GM18907 (cell line): ENCODE data around the gene FAM43B.

Source experiments
- ATAC-seq: cut with Tn5 transposase; IDR thresholded peaks from one replicate; pipeline ENCODE4 v1.9.1; 2021; ENCODE audit warnings: mild to moderate bottlenecking, moderate library complexity; ENCODE audit not compliant: unreplicated experiment

Gene FAM43B

DNA sequence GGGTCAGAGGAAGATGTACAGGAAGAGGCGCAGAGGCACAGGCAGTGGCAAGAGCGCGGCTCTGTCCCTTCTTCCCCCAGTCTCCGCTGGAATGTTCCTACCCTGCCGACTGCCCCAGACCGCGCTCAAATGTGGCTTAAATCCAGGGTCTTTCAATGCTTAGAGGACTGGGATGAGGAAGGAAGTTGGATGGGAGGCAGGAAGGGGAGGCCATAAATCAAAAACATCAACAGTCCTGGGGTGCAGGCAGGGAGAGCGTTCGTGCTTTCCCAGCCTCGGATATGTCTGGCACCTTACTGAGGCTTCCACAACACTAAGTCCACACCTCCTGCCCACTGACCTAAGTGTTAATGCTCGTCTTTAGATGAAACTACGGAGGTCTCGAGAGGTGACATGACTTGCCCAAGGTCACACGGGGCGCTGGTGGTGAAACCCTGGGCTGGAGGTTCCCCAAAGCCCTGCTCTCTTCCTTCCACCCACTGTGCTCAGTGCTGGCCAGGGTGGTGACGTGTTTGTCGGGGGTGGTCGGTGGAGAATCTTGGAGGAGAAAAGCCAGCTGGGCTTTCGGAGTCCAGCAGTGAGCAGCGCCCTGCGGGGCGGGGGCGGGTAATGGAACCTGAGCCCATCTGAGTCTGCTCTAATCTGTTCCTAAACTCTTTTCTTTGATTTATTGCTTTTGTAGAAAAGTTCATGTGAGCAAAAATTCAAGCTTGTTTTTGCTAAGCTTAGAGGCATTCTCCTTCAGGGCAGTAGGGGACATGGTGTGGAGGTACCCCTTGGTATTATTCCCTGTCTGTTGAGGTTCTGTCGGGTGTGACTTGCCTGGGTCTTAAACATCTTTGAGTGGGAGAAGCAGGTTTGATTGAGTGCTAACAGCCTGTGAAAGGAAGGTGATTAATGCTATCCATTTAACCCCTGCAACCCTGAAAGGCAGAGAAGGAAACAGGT, 37.2 kb downstream of the FAM43B start:
- no peak for ATAC-seq

DNA sequence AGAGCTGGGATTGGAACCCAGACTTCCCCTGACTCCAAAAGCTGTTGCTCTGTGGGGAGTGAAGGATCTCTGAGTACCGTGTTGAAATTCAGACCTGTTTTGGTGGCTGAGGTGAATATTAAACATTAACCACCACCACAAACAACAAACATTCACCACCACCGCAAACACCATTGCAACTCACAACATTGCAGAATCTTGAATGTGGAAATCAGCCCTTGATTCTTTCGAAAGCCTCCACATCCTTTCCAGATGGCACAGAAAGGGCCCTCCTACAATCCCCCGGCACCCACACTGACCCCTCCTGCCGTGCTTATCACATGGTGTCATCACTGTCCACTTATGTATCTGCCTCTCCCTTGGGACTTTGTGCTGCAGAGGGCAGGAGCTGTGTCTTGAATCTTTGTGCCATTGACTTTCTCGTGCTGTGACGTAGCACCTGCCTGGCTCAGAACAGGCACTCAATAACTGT, 38.0 kb downstream of the FAM43B start:
- no peak for ATAC-seq

DNA sequence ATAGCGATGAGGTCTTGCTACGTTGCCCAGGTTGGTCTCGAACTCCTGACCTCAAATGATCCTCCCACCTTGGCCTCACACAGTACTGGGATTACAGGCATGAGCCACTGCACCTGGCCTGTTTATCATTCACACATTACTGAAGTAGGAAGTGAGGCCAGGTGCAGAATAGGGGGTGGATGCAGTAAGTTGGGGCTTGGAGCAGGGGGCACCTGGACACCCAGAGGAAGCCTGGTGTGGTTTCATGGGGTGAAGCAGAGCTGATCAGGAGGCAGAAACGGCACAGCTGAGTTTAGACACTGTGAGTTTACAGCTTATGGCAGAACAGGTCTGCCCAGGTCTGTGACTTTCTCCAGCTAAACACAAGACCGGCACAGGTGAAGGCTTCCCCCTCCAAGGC, 41.4 kb downstream of the FAM43B start:
- no peak for ATAC-seq

DNA sequence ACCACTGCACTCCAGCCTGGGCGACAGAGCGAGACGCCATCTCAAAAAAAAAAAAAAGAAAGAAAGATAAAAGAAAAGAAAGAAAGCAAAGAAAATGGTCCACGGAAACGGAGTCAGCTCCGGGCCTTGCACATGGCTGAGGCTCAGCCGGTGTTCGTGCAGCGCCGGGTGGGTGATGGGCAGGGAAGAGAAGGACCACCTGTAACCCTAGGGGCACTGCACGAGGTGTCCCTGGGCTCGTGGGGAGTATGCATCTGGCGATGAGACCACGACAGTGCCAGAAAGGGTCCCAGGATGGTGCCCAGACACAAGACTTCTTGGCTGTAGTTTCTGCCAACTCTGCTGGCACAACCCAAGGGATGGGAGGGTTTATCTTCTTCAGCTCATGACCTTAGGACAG, 42.4 kb downstream of the FAM43B start:
- ATAC-seq = no peak

DNA sequence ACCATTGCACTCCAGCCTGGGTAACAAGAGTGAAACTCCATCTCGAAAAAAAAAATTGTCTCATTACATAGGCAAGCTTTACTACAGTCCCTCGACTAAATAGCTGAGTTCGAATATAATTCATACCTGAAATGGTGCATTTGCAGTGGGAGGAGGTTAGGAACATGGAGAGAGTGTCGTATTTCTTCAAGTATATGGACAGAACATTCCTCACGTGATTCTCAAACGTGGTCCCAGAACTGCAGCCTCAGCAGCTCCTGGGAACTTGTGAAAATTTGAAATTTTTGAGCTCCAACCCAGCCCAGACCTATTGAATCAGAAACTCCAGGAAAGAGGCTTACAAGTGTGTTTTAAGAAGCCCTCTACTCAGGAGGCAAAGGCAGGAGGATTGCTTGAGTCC, 43.7 kb downstream of the FAM43B start:
- no peak for ATAC-seq

DNA sequence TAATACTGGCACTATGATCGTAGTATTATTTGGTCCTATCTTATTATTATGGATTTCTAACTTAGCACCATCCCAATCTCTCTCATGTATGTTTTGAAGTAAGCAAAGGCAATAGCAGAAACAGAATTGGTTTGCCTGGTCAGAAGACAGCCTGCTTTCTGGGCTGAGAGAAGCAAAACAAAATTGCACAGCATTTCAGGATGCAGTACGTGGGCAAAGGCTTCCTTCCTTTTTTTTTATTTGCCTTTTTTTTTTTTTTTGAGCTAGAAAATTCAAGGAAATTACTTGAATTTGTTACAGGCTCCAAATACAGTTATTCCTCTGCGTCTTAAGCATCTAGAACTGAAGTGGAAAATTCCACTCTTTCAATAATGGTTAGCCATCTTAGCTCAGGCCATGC, 45.3 kb downstream of the FAM43B start:
- no peak for ATAC-seq

DNA sequence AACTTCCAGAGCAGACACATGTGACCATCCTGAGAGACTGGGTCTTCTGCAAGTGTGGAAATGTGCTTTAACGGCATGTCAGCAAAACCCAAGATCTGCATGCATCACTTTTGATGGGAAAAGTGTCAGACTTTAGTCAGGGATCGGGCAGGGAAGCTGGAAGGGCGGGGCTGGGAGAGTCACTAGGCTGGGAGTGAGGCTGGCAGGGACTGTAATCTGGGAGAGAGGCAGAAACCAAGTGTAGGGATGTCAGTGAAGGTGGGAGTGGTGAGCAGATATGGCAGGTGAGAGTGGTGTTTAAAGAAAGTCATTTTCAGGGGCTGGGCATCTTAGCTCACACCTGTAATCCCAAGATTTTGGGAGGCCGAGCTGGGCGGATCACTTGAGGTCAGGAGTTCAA, 47.8 kb downstream of the FAM43B start:
- no peak for ATAC-seq

DNA sequence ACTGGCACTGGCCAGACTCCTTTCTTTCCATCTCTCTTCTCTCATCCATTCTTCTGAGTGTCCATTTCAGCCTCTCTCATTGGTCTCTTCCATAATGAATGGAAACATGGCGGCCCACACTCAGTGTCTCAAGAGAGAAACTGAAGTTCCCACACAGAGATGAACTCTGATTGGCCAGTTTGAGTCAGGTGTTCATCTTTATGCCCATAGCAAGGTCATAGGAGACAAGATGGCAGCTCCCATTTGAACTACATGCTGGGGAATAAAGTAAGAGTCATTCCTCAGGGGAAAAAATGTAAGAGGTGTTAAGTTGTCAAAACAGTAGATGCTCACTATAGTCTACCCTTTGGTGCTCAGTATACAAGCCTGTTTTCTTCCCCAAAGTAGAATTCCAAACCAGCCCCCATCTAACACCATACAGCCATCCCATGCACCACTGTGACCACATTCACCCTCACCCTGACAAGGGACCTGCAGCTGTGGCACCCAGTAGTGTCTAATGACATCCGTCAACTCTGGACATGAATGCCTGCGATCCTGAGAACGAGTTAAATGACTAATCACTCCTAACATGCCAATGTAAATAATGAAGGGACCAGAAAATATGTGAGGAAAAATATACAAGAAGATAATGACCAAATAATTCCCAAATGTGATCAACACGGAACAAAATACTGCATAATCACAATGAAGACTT, 48.9 kb downstream of the FAM43B start:
- ATAC-seq = no peak

DNA sequence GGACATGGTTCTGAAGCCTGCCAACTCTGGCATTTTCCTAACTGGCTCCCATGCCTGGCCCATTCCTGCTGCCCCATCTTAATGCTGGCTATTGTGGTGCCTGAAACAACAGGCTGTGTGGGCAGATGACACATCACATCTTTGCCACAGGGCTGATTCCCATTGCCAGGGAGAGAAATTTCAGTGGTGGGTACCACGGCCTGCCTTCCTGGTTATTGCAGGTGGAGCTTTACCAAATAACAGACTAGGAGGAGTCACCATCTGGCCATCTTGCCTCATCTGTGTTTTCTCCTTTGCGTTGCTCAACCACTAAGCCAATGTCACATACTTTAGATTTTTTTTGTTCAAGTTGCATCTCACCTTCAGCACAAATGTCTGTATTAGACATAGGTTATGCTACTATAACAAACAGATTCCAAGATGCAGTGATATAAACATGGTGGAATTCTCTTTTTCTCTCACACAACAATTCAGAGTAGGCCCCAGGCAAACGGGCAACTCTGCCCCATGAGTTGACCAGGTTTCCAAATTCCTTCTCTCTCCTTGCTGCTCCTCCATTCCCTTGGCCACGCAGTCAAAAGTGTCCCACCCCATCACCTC, 50.6 kb downstream of the FAM43B start:
- ATAC-seq = no peak

DNA sequence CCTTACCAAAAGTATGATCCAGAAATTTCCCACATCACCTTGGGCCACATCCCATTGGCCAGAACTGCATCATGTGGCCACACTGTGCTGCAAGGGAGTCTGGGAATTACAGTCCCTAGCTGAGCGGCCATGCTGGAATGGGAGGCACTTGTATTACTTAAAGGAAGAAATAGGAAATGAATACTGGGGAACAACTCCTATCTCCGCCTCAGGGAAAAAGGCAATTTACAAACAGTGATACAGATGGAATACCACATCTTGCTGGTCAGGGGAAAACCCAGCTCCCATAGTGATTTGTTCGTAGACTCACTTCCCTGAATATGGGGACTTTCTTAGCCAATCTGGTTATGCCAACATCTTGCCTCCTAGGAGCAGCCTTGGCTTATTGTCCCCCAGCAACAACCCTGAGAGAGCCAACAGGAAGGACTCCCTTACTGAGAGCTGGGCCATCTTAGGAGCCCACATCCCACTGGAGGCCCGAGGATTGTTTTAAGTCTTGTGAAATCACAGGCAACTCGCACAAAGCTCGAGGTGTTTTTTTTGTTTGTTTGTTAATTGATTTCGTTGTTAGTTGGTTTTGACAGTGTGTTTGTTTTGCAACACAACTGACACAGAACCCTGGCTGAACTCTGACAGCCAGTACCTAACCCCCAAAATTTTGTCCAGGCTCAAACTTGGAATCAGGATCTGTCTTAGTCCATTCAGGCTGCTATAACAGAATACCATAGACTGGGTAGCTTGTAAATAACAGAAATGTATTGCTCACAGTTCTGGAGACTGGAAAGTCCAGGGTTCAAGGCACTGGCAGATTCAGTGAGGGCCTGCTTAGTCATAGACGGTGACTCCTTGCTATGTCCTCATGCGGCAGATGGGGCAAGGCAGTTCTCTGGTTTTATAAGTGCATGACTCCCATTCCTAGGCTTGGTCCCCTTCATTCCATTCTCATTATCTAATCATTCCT, 51.4 kb downstream of the FAM43B start:
- ATAC-seq = no peak
